HG03066 (cell line): ENCODE results near the gene ASCL5.

ENCODE experiments used
- ATAC-seq: cut with Tn5 transposase; IDR thresholded peaks from one replicate; pipeline ENCODE4 v1.9.1; 2021; ENCODE audit warnings: low read depth; ENCODE audit not compliant: unreplicated experiment

The ASCL5 gene

DNA sequence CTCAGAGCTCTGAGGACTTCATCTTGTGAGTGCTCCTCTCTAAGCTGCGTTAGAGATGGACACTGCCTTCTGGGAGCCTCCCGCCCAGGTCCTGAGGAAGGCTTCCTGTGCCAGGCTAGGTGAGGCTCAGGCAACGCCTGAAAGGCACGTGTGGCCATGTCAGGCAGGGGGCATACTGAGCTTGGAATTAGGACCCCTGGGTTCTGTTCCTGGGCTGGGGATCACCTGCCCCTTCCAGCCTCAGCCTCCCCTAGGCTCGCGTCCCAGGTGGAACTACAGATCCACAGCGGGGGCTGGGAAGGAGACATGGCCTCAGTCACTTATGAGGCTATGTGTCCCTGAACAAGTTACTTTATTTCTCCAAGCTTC lies 10.0 kb upstream of the ASCL5 start:
- no peak for ATAC-seq

DNA sequence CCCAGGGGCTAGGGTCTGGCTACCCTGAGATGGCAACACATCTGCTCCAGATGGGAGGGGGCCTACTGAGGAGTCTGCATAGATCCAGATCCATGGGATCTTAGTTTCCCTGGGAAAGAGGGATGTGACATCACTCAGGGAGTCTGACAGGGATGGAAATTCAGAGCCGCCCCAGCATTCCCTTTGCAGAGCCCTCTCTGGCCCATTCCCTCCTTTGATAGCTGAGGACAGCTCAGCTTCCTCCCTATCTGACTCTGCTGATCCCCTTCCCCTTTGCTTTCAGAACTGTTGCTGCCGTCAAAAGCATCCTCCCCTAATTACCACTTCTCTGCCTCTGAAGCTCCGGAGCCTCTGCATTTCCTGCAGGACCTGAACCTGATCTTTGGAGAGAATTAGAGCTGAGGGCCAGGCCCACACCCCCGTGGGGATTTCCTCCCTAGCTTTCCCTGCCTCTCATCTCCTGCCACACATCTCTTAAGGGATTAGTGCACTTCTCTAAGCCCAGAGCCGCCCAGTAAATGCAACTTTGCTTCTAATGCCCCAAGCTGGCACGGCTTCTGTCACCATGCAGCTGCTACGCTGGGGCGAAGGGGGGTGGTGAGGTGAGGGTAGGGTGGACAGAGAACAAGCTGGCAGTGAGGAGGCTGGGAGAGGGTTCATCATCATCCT lies 9.5 kb upstream of the ASCL5 start:
- ATAC-seq: no peak

DNA sequence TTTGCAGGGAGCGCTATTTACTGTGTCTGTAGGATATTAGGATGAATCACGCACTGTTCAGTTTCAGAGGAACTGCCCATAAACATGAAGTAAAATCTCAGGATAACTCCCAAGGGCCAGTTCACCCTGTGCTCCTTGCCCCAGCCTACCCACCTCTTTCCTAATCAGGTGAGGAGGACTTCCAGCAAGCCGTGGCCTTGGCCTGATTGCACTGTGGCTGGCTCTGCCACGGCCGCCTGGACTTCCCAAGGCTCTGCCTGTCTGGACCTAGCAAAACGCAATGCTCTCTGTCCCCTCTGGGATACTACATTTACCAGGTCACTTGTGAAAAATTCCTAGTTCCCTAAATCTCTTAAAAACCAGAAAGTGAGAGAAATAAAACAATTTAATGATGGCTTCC lies 7.4 kb upstream of the ASCL5 start:
- no peak for ATAC-seq

DNA sequence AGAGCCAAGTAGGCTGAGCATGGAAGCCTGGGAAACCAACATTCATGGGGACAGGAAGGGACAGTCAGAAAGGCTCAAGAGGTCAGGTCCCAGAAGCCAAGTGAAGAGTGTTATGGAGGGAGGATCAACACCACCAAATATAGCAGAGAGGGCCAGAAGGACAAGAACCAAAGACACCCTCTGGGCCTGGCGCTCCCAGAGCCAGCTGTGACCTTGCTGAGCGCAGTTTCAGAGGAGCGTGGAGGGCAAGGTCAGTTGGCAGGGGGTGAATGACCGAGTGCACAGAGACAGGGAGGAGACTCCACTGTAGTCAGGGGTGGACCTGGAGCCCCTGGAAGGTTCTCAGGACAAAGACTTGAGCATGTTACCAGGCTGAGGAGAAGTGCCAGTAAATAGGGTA lies 4.4 kb upstream of the ASCL5 start:
- ATAC-seq: no peak

GRCh38 chr1:201128962-201129361 lies 2.0 kb upstream of the ASCL5 start:
- ATAC-seq: no peak

DNA sequence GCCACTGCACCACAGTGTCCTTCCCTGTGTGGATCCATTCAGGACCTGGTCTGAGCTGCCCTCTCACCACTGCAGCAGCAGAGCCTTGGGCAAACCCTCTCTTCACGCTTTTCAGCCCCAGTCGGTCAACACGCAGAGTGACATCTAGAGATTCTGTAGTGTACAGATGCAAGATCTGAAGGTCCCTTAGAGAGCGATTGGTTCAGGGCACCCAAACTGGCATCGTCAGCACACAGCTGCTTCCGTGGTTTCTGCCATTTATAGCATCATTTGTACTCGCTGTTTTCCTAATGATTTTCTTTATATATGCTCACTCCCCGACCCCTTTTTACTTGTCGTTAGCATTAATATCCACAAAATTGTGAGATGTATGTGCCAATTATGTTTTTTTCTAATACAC lies 1.5 kb upstream of the ASCL5 start:
- no peak for ATAC-seq

GRCh38 chr1:201127755-201128455 lies 921 bp upstream of the ASCL5 start:
- no peak for ATAC-seq

DNA sequence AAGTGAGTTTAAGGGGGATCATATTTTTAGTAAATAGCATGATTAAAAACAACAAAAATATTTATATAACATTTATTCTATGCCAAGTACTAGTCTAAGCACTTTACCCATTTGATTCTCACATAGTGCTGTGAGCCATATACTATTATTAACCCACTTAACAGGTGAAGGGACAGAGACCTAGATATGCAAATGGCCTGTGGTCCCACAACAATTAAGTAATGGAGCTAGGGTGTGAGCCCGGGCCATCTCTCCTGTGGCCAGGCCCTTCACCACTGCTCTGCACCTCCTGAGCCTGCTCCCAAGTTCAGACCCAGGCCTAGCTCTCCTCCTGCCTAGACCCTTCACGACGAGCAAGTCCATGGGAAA lies 537 bp downstream of the ASCL5 start:
- ATAC-seq: no peak

DNA sequence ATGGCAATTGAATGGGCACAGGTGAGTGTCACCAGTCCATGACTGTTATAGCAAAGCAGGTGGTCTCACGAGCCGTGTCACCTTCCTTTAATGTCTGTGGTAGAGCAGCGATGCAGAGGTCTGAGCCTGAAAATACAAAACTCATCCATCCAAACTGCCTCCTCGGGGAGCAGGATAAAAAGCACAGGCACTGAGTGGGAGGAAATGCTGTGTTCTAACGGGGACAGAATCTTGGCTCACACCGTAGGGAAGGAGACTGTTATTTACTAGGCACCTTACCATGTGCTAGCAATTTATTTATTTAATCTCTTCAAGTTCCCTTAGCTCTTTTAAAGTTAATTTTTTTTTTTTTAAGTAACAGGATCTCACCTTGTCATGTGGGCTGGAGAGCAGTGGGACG lies 1.2 kb downstream of the ASCL5 start:
- ATAC-seq: no peak

DNA sequence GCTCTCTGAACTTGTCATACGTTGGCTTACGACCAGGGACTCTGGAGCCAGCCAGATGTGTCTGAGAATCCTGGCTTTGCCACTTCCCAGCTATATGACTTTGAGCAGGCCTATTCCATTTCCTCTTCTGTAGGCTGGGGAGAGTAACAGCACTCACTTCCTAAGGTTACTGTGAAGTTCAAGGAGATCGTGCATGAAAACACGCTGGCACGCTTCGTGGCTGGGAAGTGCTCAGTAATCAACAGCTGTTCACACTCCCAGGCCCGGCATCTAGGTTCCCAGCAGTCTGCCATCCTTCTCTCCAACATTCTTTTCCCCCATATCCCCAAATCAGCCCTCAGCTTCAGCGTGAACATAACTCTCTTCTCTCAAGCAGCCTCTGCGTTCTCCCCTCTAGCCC lies 2.0 kb downstream of the ASCL5 start:
- no peak for ATAC-seq

GRCh38 chr1:201123866-201124265 lies 3.1 kb downstream of the ASCL5 start:
- ATAC-seq: no peak

GRCh38 chr1:201122321-201122957 lies 4.5 kb downstream of the ASCL5 start:
- no peak for ATAC-seq

GRCh38 chr1:201119206-201120197 lies 7.5 kb downstream of the ASCL5 start:
- no peak for ATAC-seq

- no peak for ATAC-seq
Observed at GRCh38 chr1:201116091-201116490, 10.9 kb downstream of the ASCL5 start.

- no peak for ATAC-seq
Observed at GRCh38 chr1:201115390-201115937, 11.5 kb downstream of the ASCL5 start.

DNA sequence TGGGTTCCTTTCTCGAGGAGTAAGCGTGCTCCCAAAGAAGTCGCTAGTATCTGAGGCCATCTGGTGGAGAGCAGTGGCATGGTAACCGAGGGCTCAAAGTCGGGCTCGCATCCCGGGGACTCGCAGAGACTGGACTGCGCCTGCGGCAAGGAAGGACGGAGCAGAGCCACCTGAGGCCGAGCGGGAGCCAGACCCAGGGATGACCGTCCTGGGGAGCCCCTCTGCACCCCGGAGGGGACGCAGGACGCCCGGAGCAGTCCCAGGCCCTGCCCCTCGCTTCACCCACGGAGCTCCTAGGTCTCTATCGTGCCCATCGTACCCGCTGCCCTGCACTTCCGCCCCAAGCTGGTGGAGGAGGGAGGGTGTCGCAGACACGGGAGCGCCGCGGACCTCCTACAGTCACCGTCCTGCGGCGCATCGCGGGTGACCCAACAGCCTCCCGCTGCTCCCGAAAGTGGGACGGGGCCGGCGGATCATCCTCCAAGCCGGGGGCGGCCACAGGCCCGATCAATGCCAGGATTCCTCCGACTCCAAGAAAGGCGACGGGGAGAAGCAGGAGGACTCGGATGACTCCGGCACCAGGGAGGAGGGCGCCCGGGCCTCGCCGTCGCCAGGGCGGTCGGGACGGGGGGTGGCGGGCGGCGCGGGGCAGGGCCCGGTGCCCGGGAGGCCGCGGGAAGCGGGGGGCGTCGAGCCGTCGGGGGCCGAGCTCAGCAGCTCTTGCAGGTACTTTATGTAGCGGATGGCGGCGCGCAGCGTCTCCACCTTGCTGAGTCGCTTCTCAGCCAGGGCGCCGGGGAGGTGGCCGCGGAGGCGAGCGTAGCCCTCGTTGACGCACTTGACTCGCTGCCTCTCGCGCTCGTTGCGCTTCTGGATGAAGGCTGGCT lies 12.5 kb downstream of the ASCL5 start:
- peak; percentile 89 for ATAC-seq

GRCh38 chr1:201113451-201114244 lies 13.3 kb downstream of the ASCL5 start:
- ATAC-seq: no peak

DNA sequence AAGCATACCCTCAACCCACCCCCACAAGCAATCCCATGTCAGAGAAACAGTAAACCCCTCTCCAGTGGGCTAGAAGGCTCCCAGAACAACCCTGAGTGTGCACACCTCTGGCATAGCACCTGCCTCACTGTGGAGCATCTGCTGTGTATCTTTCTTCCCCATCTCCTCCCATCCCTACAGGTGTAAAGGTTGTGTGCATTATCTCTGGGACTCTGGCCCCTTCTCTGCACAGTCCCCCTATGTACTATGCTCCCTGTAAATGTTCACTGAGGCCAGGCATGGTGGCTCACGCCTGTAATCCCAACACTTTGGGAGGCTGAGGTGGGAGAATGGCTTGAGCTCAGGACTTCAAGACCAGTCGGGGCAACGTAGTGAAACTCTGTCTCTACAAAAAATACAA lies 14.1 kb downstream of the ASCL5 start:
- ATAC-seq: no peak

- ATAC-seq: no peak
Observed at GRCh38 chr1:201112173-201112731, 14.7 kb downstream of the ASCL5 start, which contains the start of gene CACNA1S. TSS of gene CACNA1S (minus strand) at chr1:201112426. CDS start at chr1:201112339, 87 bp downstream.
